Common myeloid progenitor, CD34-positive (primary cell): ENCODE measurements around the gene PCID2.

Source experiments
- CTCF ChIA-PET: fragments of 350-600 bp; sonication (Branson Sonifier 250); formaldehyde crosslinking; loops from one replicate; lab custom pipeline; 2021; ENCODE audit warnings: antibody characterized with exemption; lab: Charles Lee
- POLR2A ChIA-PET: fragments of 350-600 bp; sonication (Branson Sonifier 250); formaldehyde crosslinking; loops from one replicate; lab custom pipeline; 2021; ENCODE audit warnings: antibody characterized with exemption; lab: Charles Lee
- DNase-seq, 3 donors: peaks; one replicate each; pipeline versions ENCODE4 v3.0.0 to v3.0.0-alpha.2; 2013
- H3K27ac ChIP-seq, 2 experiments: 1 replicate in 1 of 2; 2 replicates in 1 of 2; pipeline ENCODE4 v1.7.0; 2013; ENCODE audit warnings: inconsistent platforms in 2 of 2, low read length in 2 of 2, mild to moderate bottlenecking in 2 of 2, low read depth in 1 of 2, moderate library complexity in 1 of 2; ENCODE audit not compliant: severe bottlenecking in 2 of 2, insufficient read depth in 1 of 2, poor library complexity in 1 of 2
- H3K27me3 ChIP-seq, 5 experiments: replicated peaks in 2 of 5; 1 replicate in 3 of 5; 2 replicates in 2 of 5; pipeline versions ENCODE4 v1.6.1 to v1.7.0; 2013; ENCODE audit warnings: low read length in 4 of 5, mild to moderate bottlenecking in 2 of 5, moderate library complexity in 2 of 5, inconsistent platforms in 1 of 5; ENCODE audit not compliant: insufficient read depth in 5 of 5, control insufficient read depth in 4 of 5
- H3K36me3 ChIP-seq, 4 experiments: 1 replicate in 2 of 4; 2 replicates in 2 of 4; pipeline versions ENCODE4 v1.6.1 to v1.7.0; 2013; ENCODE audit warnings: low read length in 3 of 4, control low read depth in 1 of 4, mild to moderate bottlenecking in 1 of 4; ENCODE audit not compliant: control insufficient read depth in 4 of 4, insufficient read depth in 4 of 4
- H3K4me1 ChIP-seq, 4 experiments: 1 replicate in 3 of 4; 2 replicates in 1 of 4; pipeline versions ENCODE4 v1.6.1 to v1.7.1; 2013; ENCODE audit warnings: low read length in 3 of 4, mild to moderate bottlenecking in 3 of 4, control low read depth in 1 of 4, inconsistent platforms in 1 of 4, moderate library complexity in 1 of 4; ENCODE audit not compliant: control insufficient read depth in 4 of 4, insufficient read depth in 4 of 4; ENCODE audit errors: control extremely low read depth in 1 of 4
- H3K4me3 ChIP-seq, 7 experiments: 1 replicate in 4 of 7; 2 replicates in 3 of 7; pipeline versions ENCODE4 v1.5.1 to v1.7.0; 2013; ENCODE audit warnings: mild to moderate bottlenecking in 7 of 7, low read length in 6 of 7, moderate library complexity in 6 of 7, inconsistent platforms in 2 of 7, low read depth in 2 of 7, control low read depth in 1 of 7; ENCODE audit not compliant: insufficient read depth in 4 of 7, control insufficient read depth in 1 of 7; ENCODE audit errors: extremely low read depth in 1 of 7
- H3K9me3 ChIP-seq, 5 experiments: 1 replicate in 4 of 5; 2 replicates in 1 of 5; pipeline versions ENCODE4 v1.6.1 to v1.7.1; 2013; ENCODE audit warnings: low read length in 4 of 5, mild to moderate bottlenecking in 2 of 5, inconsistent platforms in 1 of 5, low read depth in 1 of 5, moderate library complexity in 1 of 5; ENCODE audit not compliant: control insufficient read depth in 4 of 5, insufficient read depth in 2 of 5; ENCODE audit errors: control extremely low read depth in 1 of 5
- WGBS: methylation state at CpG from one replicate; pipeline ENCODE4 v1.1.5; 2013; ENCODE audit not compliant: insufficient coverage; 5-methylcytosine and 5-hydroxymethylcytosine counted together

PCID2 gene

GRCh38 chr13:113129480-113129879 is 79.0 kb downstream of the PCID2 start:
- CTCF ChIA-PET = no interaction called here
- Histone ChIP-seq H3K27me3 (peaks cover 2 to 44% (median 11%) of the 10 kb centered on the region in 5 experiments), H3K36me3 (no peaks in the 10 kb centered on the region), H3K4me1 (peaks cover 0 to 9% (median 4%) of the 10 kb centered on the region in 4 experiments), H3K9me3 (peaks cover 0 to 7% (median 0%) of the 10 kb centered on the region in 5 experiments), H3K27ac (no peak overlapping the region), H3K4me3 (peak overlapping the region in 4 of 7 experiments; percentile 46 to 62 (median 56))
- 67% methylated on average over 15 of the region's 27 CpGs for WGBS
- no peak for DNase-seq
- POLR2A ChIA-PET = no interaction called here
